ENCODE data around the gene NAGLU. TPM values are rescaled to one million over a fixed set of nuclear protein-coding genes. Genes with fewer than 3 reads are reported as not detected.
"Not testable (repeated sequence)": the region's sequence is repeated elsewhere in the genome, so short reads cannot be mapped to it uniquely, and the experiment has no call there.

Gene NAGLU
- total RNA-seq, 2 experiments from 2014 or later, result 15.0 to 17.6 TPM

GRCh38 chr17:42537826-42538451 lies 1.9 kb downstream of the NAGLU start:
- POLR2A ChIA-PET, result interaction anchor here (1.0 kb wide), 1 partner anchor 9 kb away, joined by 3 read pairs; no protein-coding TSS in a partner anchor
- CTCF ChIA-PET, result interaction anchor here (0.7 to 1.3 kb wide), 2 partner anchors 11 to 16 kb away, joined by 3 to 4 read pairs; no protein-coding TSS in a partner anchor

GRCh38 chr17:42538482-42538881 lies 2.4 kb downstream of the NAGLU start:
- ChIA-PET CTCF (no interaction called here), POLR2A (no interaction called here)

- CTCF ChIA-PET, result interaction anchor here (0.5 to 0.7 kb wide), 2 partner anchors 56 to 665 kb away, joined by 3 to 4 read pairs; no protein-coding TSS in a partner anchor
These were observed 4.5 kb downstream of the NAGLU start for GRCh38 chr17:42540558-42540957.

GRCh38 chr17:42541041-42541833 lies 5.2 kb downstream of the NAGLU start:
- CTCF ChIA-PET, result interaction anchor here (0.5 to 1.0 kb wide), 4 partner anchors 14 to 665 kb away, joined by 3 to 4 read pairs (median 3); no protein-coding TSS in a partner anchor
- POLR2A ChIA-PET, result interaction anchor here (0.6 kb wide), 2 partner anchors 11 to 198 kb away, joined by 4 to 11 read pairs; no protein-coding TSS in a partner anchor

More at GRCh38 chr17:42540558-42540957, 4.5 kb downstream of the NAGLU start:
- POLR2A ChIA-PET, result interaction anchor here (0.5 to 0.6 kb wide), 2 partner anchors 197 to 468 kb away, joined by 3 to 11 read pairs; no protein-coding TSS in a partner anchor

- POLR2A ChIA-PET, result interaction anchor here (0.6 kb wide), 1 partner anchor 13 kb away, joined by 3 read pairs; no protein-coding TSS in a partner anchor
- CTCF ChIA-PET, result interaction anchor here (0.8 kb wide), 1 partner anchor 16 kb away, joined by 3 read pairs; no protein-coding TSS in a partner anchor
These were observed 7.4 kb downstream of the NAGLU start for GRCh38 chr17:42543190-42544079.

GRCh38 chr17:42544874-42545283 lies 8.8 kb downstream of the NAGLU start:
- ChIA-PET POLR2A (interaction anchor here (0.6 kb wide), 1 partner anchor 259 kb away, joined by 3 read pairs; no protein-coding TSS in a partner anchor), CTCF (interaction anchor here (1.2 kb wide), 1 partner anchor 9 kb away, joined by 3 read pairs; the partner anchor contains the start of gene NAGLU)

GRCh38 chr17:42545755-42546505 lies 9.9 kb downstream of the NAGLU start:
- CTCF ChIA-PET, result interaction anchor here (1.2 kb wide), 1 partner anchor 10 kb away, joined by 3 read pairs; the partner anchor contains the start of gene NAGLU
- POLR2A ChIA-PET, result interaction anchor here (0.6 kb wide), 1 partner anchor 260 kb away, joined by 3 read pairs; no protein-coding TSS in a partner anchor

GRCh38 chr17:42547001-42547461 lies 11.0 kb downstream of the NAGLU start:
- ChIA-PET POLR2A (interaction anchor here (0.9 kb wide), 1 partner anchor 10 kb away, joined by 3 read pairs; no protein-coding TSS in a partner anchor), CTCF (no interaction called here)

GRCh38 chr17:42547698-42548069 lies 11.6 kb downstream of the NAGLU start:
- CTCF ChIA-PET, result interaction anchor here (1.0 kb wide), 1 partner anchor 216 kb away, joined by 3 read pairs; no protein-coding TSS in a partner anchor

GRCh38 chr17:42548070-42548837 lies 12.2 kb downstream of the NAGLU start:
- CTCF ChIA-PET, result interaction anchor here (0.8 to 1.7 kb wide), 6 partner anchors 11 to 215 kb away, joined by 3 to 5 read pairs (median 4); partner anchors contain the start of gene RAMP2
- POLR2A ChIA-PET, result interaction anchor here (0.6 to 1.0 kb wide), 2 partner anchors 19 to 130 kb away, joined by 3 read pairs; no protein-coding TSS in a partner anchor

More at GRCh38 chr17:42547698-42548069, 11.6 kb downstream of the NAGLU start:
- POLR2A ChIA-PET, result interaction anchor here (1.0 kb wide), 1 partner anchor 20 kb away, joined by 3 read pairs; no protein-coding TSS in a partner anchor

GRCh38 chr17:42548993-42549755 lies 13.1 kb downstream of the NAGLU start:
- POLR2A ChIA-PET, result no interaction called here

GRCh38 chr17:42552736-42553135 lies 16.7 kb downstream of the NAGLU start, which contains the start of gene HSD17B1:
Gene HSD17B1, plus strand, starts transcription at chr17:42552923. Its CDS starts 11 bp downstream, at chr17:42552934.
- CTCF ChIA-PET, POLR2A ChIA-PET: not testable (repeated sequence)

More at GRCh38 chr17:42548993-42549755, 13.1 kb downstream of the NAGLU start:
- CTCF ChIA-PET, result interaction anchor here (0.7 to 1.7 kb wide), 6 partner anchors 12 to 211 kb away, joined by 3 to 5 read pairs (median 4); partner anchors contain the start of gene RAMP2

- ChIA-PET CTCF (interaction anchor here (1.3 kb wide), 1 partner anchor 16 kb away, joined by 3 read pairs; no protein-coding TSS in a partner anchor), POLR2A (interaction anchor here (0.5 to 1.8 kb wide), 2 partner anchors 14 to 20 kb away, joined by 4 to 6 read pairs; no protein-coding TSS in a partner anchor)
These were observed 17.2 kb downstream of the NAGLU start for GRCh38 chr17:42553161-42553818.

- ChIA-PET POLR2A (interaction anchor here (0.5 to 1.8 kb wide), 4 partner anchors 12 to 54 kb away, joined by 3 to 6 read pairs (median 4); no protein-coding TSS in a partner anchor), CTCF (interaction anchor here (1.0 to 1.3 kb wide), 2 partner anchors 16 to 127 kb away, joined by 3 read pairs; no protein-coding TSS in a partner anchor)
These were observed 17.8 kb downstream of the NAGLU start for GRCh38 chr17:42553866-42554249.
